Neural progenitor cell (in vitro differentiated cells): ENCODE results near the gene SUPT20HL2.

ENCODE experiments used
- EZH2 ChIP-seq: fragments of 200-600 bp; sonication (generic); IDR thresholded peaks from 2 replicates; pipeline ENCODE4 v1.6.1; 2017; ENCODE audit warnings: antibody characterized with exemption, mild to moderate bottlenecking, moderate library complexity
- TF ChIP-seq, protein P1 (sequence below): fragments of 200-600 bp; sonication (generic); IDR thresholded peaks from 2 replicates; pipeline ENCODE4 v1.5.1; 2017; ENCODE audit warnings: antibody characterized with exemption, mild to moderate bottlenecking

DNA sequence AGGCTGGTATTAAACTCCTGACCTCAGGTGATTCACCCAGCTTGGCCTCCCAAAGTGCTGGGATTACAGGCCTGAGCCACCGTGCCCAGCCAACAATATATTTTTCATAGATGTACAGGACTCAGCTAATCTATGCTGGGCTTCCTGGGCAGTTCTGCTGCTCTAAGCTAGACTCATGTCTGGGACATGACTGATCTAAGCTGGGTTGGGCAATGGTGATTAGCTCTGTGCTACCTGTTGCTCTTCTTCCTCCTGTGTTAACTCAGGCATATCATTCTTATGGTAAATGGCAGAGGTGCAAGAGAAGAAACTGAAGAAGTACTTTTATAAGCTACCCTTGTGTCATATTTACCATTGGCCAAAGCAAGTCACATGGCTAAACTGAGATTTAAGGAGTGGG lies 11.4 kb upstream of the SUPT20HL2 start:
- no peak for TF ChIP-seq EZH2
- TF ChIP-seq, protein P1, sequence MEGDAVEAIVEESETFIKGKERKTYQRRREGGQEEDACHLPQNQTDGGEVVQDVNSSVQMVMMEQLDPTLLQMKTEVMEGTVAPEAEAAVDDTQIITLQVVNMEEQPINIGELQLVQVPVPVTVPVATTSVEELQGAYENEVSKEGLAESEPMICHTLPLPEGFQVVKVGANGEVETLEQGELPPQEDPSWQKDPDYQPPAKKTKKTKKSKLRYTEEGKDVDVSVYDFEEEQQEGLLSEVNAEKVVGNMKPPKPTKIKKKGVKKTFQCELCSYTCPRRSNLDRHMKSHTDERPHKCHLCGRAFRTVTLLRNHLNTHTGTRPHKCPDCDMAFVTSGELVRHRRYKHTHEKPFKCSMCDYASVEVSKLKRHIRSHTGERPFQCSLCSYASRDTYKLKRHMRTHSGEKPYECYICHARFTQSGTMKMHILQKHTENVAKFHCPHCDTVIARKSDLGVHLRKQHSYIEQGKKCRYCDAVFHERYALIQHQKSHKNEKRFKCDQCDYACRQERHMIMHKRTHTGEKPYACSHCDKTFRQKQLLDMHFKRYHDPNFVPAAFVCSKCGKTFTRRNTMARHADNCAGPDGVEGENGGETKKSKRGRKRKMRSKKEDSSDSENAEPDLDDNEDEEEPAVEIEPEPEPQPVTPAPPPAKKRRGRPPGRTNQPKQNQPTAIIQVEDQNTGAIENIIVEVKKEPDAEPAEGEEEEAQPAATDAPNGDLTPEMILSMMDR = no peak
